ENCODE results near the gene CROCC2. TPM values are rescaled to one million over a fixed set of nuclear protein-coding genes. Genes with fewer than 3 reads are reported as not detected.

CROCC2 gene
- total and polyA plus RNA-seq, 2 of the 13 experiments (the other 11 are each of a cell fraction or from before 2014, with no cell fraction given), result not detected

DNA sequence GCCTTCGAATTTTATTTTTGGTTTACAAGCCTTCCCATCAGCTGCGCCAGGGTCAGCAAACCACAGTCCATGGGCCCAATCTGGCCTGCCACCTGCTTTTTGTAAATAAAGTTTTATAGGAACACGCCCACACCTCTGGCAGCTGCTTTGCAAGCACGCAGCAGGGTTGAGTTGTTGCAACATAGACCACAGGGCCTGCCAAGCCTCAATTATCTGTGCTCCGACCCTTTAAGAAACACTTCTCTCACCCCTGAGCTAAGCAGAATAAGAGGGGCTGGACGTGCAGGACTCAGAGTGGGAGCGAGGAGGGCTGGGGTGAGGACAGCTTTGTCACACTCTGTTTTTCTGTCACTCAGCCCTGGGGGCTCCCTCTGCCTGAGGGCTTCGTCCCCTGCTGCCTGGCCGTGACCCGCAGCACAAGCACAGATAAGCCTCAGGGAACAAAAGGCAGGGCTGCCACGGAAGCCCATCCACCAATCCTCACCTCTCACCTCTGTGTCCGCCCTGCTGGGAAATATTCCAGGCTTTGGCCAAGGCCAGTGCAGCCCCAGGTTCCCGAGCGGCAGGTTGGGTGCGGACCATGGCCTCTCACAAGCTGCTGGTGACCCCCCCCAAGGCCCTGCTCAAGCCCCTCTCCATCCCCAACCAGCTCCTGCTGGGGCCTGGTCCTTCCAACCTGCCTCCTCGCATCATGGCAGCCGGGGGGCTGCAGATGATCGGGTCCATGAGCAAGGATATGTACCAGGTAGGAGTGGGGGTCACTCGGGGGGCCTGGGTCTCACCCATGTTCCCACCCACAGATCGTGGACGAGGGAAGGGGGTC lies 37.6 kb upstream of the CROCC2 start, which contains the start of gene AGXT (continued):
- TF ChIP-seq TRIM24 (CRISPR knock-in tag; IDR thresholded peaks at IDR 0.05) (no peak), SIN3A (IDR thresholded peaks at IDR 0.05; ENCODE audit: borderline replicate concordance, low read depth, low read length) (peak; percentile 40; the same call in 1 of the 2 replicates), SALL1 (CRISPR knock-in tag; IDR thresholded peaks at IDR 0.05) (peak; percentile 93), KLF13 (CRISPR knock-in tag; IDR thresholded peaks at IDR 0.05) (no peak; the same call in 1 of the 2 replicates), FOSL1 (CRISPR knock-in tag; IDR thresholded peaks at IDR 0.05; ENCODE audit: borderline replicate concordance) (no peak), SAP130 (CRISPR knock-in tag; IDR thresholded peaks at IDR 0.05; ENCODE audit: low read depth) (peak; percentile 82), ZNF749 (CRISPR knock-in tag; IDR thresholded peaks at IDR 0.05; ENCODE audit: borderline replicate concordance) (no peak), DNMT1 (CRISPR knock-in tag; IDR thresholded peaks at IDR 0.05) (no peak; the same call in 1 of the 2 replicates), NPAS2 (CRISPR knock-in tag; IDR thresholded peaks at IDR 0.05; ENCODE audit: borderline replicate concordance) (no peak), MLLT10 (CRISPR knock-in tag; IDR thresholded peaks at IDR 0.05) (0 out of 2 replicates have a peak, but pooled peaks have one; percentile 40), GATAD1 (CRISPR knock-in tag; IDR thresholded peaks at IDR 0.05) (no peak), ASH2L (IDR thresholded peaks at IDR 0.05; ENCODE audit: insufficient read length, low read depth, low read length) (peak; percentile 81)
- TF ChIP-seq, protein P1, sequence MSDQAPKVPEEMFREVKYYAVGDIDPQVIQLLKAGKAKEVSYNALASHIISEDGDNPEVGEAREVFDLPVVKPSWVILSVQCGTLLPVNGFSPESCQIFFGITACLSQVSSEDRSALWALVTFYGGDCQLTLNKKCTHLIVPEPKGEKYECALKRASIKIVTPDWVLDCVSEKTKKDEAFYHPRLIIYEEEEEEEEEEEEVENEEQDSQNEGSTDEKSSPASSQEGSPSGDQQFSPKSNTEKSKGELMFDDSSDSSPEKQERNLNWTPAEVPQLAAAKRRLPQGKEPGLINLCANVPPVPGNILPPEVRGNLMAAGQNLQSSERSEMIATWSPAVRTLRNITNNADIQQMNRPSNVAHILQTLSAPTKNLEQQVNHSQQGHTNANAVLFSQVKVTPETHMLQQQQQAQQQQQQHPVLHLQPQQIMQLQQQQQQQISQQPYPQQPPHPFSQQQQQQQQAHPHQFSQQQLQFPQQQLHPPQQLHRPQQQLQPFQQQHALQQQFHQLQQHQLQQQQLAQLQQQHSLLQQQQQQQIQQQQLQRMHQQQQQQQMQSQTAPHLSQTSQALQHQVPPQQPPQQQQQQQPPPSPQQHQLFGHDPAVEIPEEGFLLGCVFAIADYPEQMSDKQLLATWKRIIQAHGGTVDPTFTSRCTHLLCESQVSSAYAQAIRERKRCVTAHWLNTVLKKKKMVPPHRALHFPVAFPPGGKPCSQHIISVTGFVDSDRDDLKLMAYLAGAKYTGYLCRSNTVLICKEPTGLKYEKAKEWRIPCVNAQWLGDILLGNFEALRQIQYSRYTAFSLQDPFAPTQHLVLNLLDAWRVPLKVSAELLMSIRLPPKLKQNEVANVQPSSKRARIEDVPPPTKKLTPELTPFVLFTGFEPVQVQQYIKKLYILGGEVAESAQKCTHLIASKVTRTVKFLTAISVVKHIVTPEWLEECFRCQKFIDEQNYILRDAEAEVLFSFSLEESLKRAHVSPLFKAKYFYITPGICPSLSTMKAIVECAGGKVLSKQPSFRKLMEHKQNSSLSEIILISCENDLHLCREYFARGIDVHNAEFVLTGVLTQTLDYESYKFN (CRISPR knock-in tag; conservative IDR thresholded peaks at IDR 0.05), result peak; percentile 91
- TF ChIP-seq, protein P2, sequence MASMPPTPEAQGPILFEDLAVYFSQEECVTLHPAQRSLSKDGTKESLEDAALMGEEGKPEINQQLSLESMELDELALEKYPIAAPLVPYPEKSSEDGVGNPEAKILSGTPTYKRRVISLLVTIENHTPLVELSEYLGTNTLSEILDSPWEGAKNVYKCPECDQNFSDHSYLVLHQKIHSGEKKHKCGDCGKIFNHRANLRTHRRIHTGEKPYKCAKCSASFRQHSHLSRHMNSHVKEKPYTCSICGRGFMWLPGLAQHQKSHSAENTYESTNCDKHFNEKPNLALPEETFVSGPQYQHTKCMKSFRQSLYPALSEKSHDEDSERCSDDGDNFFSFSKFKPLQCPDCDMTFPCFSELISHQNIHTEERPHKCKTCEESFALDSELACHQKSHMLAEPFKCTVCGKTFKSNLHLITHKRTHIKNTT (CRISPR knock-in tag; IDR thresholded peaks at IDR 0.05), result no peak
- TF ChIP-seq, protein P3, sequence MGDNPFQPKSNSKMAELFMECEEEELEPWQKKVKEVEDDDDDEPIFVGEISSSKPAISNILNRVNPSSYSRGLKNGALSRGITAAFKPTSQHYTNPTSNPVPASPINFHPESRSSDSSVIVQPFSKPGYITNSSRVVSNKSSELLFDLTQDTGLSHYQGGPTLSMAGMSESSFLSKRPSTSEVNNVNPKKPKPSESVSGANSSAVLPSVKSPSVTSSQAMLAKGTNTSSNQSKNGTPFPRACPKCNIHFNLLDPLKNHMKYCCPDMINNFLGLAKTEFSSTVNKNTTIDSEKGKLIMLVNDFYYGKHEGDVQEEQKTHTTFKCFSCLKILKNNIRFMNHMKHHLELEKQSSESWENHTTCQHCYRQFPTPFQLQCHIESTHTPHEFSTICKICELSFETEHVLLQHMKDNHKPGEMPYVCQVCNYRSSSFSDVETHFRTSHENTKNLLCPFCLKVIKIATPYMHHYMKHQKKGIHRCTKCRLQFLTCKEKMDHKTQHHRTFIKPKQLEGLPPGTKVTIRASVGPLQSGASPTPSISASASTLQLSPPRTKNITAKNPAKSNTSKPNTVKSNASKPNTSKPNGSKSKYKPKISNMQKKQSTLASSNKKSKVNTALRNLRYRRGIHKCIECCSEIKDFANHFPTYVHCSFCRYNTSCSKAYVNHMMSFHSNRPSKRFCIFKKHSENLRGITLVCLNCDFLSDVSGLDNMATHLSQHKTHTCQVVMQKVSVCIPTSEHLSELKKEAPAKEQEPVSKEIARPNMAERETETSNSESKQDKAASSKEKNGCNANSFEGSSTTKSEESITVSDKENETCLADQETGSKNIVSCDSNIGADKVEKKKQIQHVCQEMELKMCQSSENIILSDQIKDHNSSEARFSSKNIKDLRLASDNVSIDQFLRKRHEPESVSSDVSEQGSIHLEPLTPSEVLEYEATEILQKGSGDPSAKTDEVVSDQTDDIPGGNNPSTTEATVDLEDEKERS (CRISPR knock-in tag; IDR thresholded peaks at IDR 0.05), result no peak

Measured in HepG2 (cell line).